Bronchial epithelial cell (primary cell): Measurements from ENCODE around the gene LRRC1. TPM values are rescaled to one million over a fixed set of nuclear protein-coding genes. Genes with fewer than 3 reads are reported as not detected.

Experiments
- total RNA-seq: library from RNA; depleted of rRNA; stranded (reverse); fragments of >200 nt; gene quantifications from 2 replicates; pipeline ENCODE4 v1.2.1, GENCODE V29; 2014

Gene LRRC1
- total RNA-seq, 1 donor from 2014 or later, result 19.7 TPM

Other genes with a start within 250 kb of the LRRC1 start
- 74.8 and 90.9 TPM in 2 replicates for gene GCLC, start 249.9 kb upstream of the LRRC1 start, total RNA-seq
- gene KLHL31, start 129.2 kb upstream of the LRRC1 start, total RNA-seq, result 0.26 TPM in 2 replicates